ENCODE results near the gene PRRX1.

The PRRX1 gene

GRCh38 chr1:170670802-170671628, 7.1 kb downstream of the PRRX1 start:
- H3K36me3 Mint-ChIP-seq (ENCODE audit: low read depth), result no peaks in the 10 kb centered on the region
- peaks cover 10% of the 10 kb centered on the region for H3K4me1 Mint-ChIP-seq (ENCODE audit: low read depth)
- no peaks in the 10 kb centered on the region for H3K9me3 Mint-ChIP-seq
- peaks cover 73% of the 10 kb centered on the region for H3K27me3 Mint-ChIP-seq
- intact Hi-C loops (cut with micrococcal nuclease), result no loop called here
- no peak overlapping the region for H3K27ac Mint-ChIP-seq
- H3K4me3 Mint-ChIP-seq, result no peak overlapping the region

GRCh38 chr1:170671629-170671963, 7.7 kb downstream of the PRRX1 start:
- H3K27me3 Mint-ChIP-seq, result peaks cover 69% of the 10 kb centered on the region
- intact Hi-C loops (cut with micrococcal nuclease), result no loop called here
- H3K4me1 Mint-ChIP-seq (ENCODE audit: low read depth), result peaks cover 10% of the 10 kb centered on the region
- H3K9me3 Mint-ChIP-seq, result no peaks in the 10 kb centered on the region
- H3K27ac Mint-ChIP-seq, result no peak overlapping the region
- no peak overlapping the region for H3K4me3 Mint-ChIP-seq
- H3K36me3 Mint-ChIP-seq (ENCODE audit: low read depth), result no peaks in the 10 kb centered on the region

GRCh38 chr1:170672316-170672715, 8.4 kb downstream of the PRRX1 start:
- Mint-ChIP-seq H3K36me3 (ENCODE audit: low read depth) (no peaks in the 10 kb centered on the region), H3K9me3 (no peaks in the 10 kb centered on the region), H3K27me3 (peaks cover 64% of the 10 kb centered on the region), H3K4me1 (ENCODE audit: low read depth) (peaks cover 10% of the 10 kb centered on the region), H3K27ac (no peak overlapping the region), H3K4me3 (no peak overlapping the region)
- intact Hi-C loops (cut with micrococcal nuclease), result no loop called here

DNA sequence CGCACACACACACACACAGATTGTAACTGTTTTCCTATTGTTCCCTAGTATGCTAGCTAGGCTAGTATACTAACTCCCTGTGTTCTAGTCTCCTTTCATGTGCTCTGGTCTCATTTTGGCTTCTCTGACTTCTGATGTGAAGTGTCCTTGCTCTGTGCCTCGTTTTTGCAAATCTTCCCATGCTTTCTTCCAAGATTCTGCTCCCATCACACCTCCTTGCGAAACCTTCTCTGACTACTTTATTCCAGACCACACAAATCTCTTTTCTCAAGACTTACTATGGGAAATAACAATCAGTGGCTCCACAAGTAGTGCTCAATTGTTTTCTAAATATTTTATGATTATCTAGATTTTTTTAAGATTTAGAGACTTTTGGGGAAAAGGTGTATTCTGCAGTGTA, 10.3 kb downstream of the PRRX1 start:
- Mint-ChIP-seq H3K27me3 (peaks cover 45% of the 10 kb centered on the region), H3K4me1 (ENCODE audit: low read depth) (no peaks in the 10 kb centered on the region), H3K36me3 (ENCODE audit: low read depth) (no peaks in the 10 kb centered on the region), H3K27ac (no peak overlapping the region), H3K9me3 (no peaks in the 10 kb centered on the region), H3K4me3 (no peak overlapping the region)
- intact Hi-C loops (cut with micrococcal nuclease), result no loop called here

DNA sequence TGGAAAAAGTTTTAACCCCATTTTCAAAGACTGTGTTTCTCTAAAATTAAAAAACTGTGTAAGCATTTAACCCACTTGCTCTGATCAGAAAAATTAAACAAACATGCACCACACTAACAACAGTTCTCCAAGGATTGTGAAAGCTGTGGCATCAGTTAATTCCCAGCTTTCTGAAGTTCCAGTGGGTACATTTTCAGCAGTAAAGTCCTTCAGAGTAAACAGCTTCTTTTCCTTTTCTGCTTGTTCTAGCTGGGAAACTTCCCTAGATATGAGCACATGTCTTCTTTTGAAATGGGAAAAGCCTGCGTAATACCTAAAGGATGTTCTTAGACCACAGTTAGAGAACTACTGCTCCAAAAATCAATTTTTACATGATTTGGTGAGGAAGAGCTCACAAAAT, 11.1 kb downstream of the PRRX1 start:
- intact Hi-C loops (cut with micrococcal nuclease), result no loop called here
- no peak overlapping the region for H3K27ac Mint-ChIP-seq

GRCh38 chr1:170675865-170676264, 11.9 kb downstream of the PRRX1 start:
- Mint-ChIP-seq H3K27me3 (peaks cover 29% of the 10 kb centered on the region), H3K9me3 (no peaks in the 10 kb centered on the region), H3K36me3 (ENCODE audit: low read depth) (no peaks in the 10 kb centered on the region), H3K4me3 (no peak overlapping the region), H3K4me1 (ENCODE audit: low read depth) (no peaks in the 10 kb centered on the region), H3K27ac (no peak overlapping the region)
- intact Hi-C loops (cut with micrococcal nuclease), result no loop called here

More for the DNA sequence above, 11.1 kb downstream of the PRRX1 start:
- H3K36me3 Mint-ChIP-seq (ENCODE audit: low read depth), result no peaks in the 10 kb centered on the region
- no peaks in the 10 kb centered on the region for H3K4me1 Mint-ChIP-seq (ENCODE audit: low read depth)
- H3K9me3 Mint-ChIP-seq, result no peaks in the 10 kb centered on the region
- no peak overlapping the region for H3K4me3 Mint-ChIP-seq
- H3K27me3 Mint-ChIP-seq, result peaks cover 38% of the 10 kb centered on the region

DNA sequence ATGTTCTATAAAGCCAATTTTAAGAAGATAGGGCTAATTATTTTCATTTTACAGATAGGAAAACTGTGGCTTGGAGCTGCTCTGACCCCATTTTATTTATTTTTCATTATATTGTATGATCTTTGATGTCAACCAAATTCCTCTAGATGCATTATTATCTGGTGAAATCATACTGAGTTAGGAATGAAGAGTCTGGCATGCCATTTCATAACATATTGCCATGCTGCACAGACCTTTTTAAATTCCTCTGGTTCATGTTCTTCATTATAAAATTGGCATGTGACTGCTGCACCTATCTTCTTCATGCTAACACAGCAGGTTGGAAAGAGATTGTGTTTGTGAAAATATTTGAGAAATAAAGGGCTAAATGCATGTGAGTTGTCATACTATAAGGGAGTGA, 12.7 kb downstream of the PRRX1 start:
- no peaks in the 10 kb centered on the region for H3K36me3 Mint-ChIP-seq (ENCODE audit: low read depth)
- no peak overlapping the region for H3K4me3 Mint-ChIP-seq
- peaks cover 21% of the 10 kb centered on the region for H3K27me3 Mint-ChIP-seq
- no peaks in the 10 kb centered on the region for H3K4me1 Mint-ChIP-seq (ENCODE audit: low read depth)
- no peaks in the 10 kb centered on the region for H3K9me3 Mint-ChIP-seq
- no peak overlapping the region for H3K27ac Mint-ChIP-seq
- intact Hi-C loops (cut with micrococcal nuclease), result no loop called here

- no peaks in the 10 kb centered on the region for H3K4me1 Mint-ChIP-seq (ENCODE audit: low read depth)
- intact Hi-C loops (cut with micrococcal nuclease), result no loop called here
- H3K4me3 Mint-ChIP-seq, result no peak overlapping the region
Measured at GRCh38 chr1:170678027-170678600, 14.2 kb downstream of the PRRX1 start.

DNA sequence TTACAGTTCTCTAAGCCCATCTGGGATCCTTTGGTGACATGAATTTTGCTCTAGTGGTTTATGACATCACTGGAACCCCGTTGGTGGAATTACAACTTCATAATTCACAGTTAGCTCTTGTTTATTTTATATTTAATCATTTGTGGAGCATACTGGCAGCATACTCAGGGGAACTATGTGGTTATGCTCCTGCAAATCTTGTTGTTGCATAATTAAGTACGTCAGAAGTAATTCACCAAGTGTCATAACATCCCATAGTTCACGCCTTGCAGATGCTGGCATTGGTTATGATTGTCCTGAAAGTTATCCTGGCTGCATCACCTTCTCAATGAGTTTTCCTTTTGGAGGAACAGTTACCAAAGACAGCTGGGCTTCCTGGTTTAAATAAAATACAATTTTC, 16.5 kb downstream of the PRRX1 start:
- H3K9me3 Mint-ChIP-seq, result no peaks in the 10 kb centered on the region
- H3K4me1 Mint-ChIP-seq (ENCODE audit: low read depth), result no peaks in the 10 kb centered on the region

More at GRCh38 chr1:170678027-170678600, 14.2 kb downstream of the PRRX1 start:
- Mint-ChIP-seq H3K36me3 (ENCODE audit: low read depth) (no peaks in the 10 kb centered on the region), H3K27ac (no peak overlapping the region), H3K27me3 (peaks cover 18% of the 10 kb centered on the region), H3K9me3 (no peaks in the 10 kb centered on the region)

DNA sequence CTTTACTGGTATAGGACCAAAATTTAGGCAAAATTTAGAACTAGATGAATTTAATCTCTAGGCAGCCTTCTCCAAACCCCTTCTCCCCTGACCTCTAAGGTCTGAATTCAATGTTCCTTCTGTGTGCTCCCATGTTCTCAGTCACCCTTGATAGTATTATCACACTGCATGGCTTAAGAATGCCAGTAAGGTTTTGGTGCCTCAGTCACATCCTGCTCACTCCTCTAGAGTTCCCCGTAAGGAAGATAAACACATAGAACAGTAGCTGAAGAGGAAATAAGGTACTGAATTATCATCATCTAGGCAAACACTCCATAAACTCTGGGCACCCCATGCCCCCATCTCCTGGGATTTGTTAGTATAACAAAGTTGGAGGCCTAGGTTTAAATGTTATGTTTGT, 18.2 kb downstream of the PRRX1 start:
- H3K4me1 Mint-ChIP-seq (ENCODE audit: low read depth), result no peaks in the 10 kb centered on the region
- peaks cover 8% of the 10 kb centered on the region for H3K27me3 Mint-ChIP-seq
- no peak overlapping the region for H3K4me3 Mint-ChIP-seq
- H3K9me3 Mint-ChIP-seq, result no peaks in the 10 kb centered on the region
- H3K36me3 Mint-ChIP-seq (ENCODE audit: low read depth), result no peaks in the 10 kb centered on the region
- H3K27ac Mint-ChIP-seq, result no peak overlapping the region
- intact Hi-C loops (cut with micrococcal nuclease), result no loop called here

More for the DNA sequence above, 16.5 kb downstream of the PRRX1 start:
- Mint-ChIP-seq H3K27ac (no peak overlapping the region), H3K4me3 (no peak overlapping the region), H3K27me3 (peaks cover 11% of the 10 kb centered on the region), H3K36me3 (ENCODE audit: low read depth) (no peaks in the 10 kb centered on the region)
- intact Hi-C loops (cut with micrococcal nuclease), result no loop called here

GRCh38 chr1:170682809-170683208, 18.9 kb downstream of the PRRX1 start:
- no peaks in the 10 kb centered on the region for H3K36me3 Mint-ChIP-seq (ENCODE audit: low read depth)
- no peaks in the 10 kb centered on the region for H3K9me3 Mint-ChIP-seq
- no peak overlapping the region for H3K27ac Mint-ChIP-seq
- peaks cover 8% of the 10 kb centered on the region for H3K27me3 Mint-ChIP-seq
- H3K4me3 Mint-ChIP-seq, result no peak overlapping the region
- no peaks in the 10 kb centered on the region for H3K4me1 Mint-ChIP-seq (ENCODE audit: low read depth)
- intact Hi-C loops (cut with micrococcal nuclease), result no loop called here

DNA sequence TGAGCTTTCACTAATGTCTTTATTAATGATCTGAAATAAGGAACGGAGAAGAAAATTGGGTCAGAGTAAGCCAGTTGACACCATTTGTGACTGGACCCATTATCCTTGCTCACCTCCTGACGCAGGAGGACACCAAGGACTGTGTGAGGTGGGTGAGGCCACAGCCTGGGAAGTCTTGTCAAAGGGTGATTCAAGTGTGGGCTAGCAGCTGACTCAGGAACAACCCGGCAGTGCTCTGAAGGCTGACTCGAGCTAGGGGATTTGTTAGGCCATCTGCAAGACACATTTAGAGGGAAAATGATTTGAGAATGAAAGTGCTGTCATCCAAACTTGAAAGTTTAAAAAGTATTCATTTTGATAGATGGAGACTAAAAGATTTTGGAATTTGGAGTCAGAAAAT, 21.2 kb downstream of the PRRX1 start:
- no peaks in the 10 kb centered on the region for H3K36me3 Mint-ChIP-seq (ENCODE audit: low read depth)
- no peak overlapping the region for H3K27ac Mint-ChIP-seq
- intact Hi-C loops (cut with micrococcal nuclease), result loop anchor here (5.0 kb wide), 1 partner anchor 542 kb away; no protein-coding TSS in a partner anchor
- H3K9me3 Mint-ChIP-seq, result no peaks in the 10 kb centered on the region
- peaks cover 8% of the 10 kb centered on the region for H3K27me3 Mint-ChIP-seq
- H3K4me1 Mint-ChIP-seq (ENCODE audit: low read depth), result no peaks in the 10 kb centered on the region
- H3K4me3 Mint-ChIP-seq, result no peak overlapping the region

- intact Hi-C loops (cut with micrococcal nuclease), result loop anchor here (5.0 kb wide), 1 partner anchor 541 kb away; no protein-coding TSS in a partner anchor
- Mint-ChIP-seq H3K36me3 (ENCODE audit: low read depth) (no peaks in the 10 kb centered on the region), H3K27me3 (peaks cover 8% of the 10 kb centered on the region), H3K27ac (no peak overlapping the region), H3K4me3 (no peak overlapping the region), H3K9me3 (no peaks in the 10 kb centered on the region), H3K4me1 (ENCODE audit: low read depth) (no peaks in the 10 kb centered on the region)
Measured at GRCh38 chr1:170686291-170686690, 22.4 kb downstream of the PRRX1 start.

GRCh38 chr1:170687621-170688020, 23.7 kb downstream of the PRRX1 start:
- Mint-ChIP-seq H3K4me1 (ENCODE audit: low read depth) (no peaks in the 10 kb centered on the region), H3K27me3 (peaks cover 8% of the 10 kb centered on the region)

More at GRCh38 chr1:170687621-170688020, 23.7 kb downstream of the PRRX1 start:
- no peaks in the 10 kb centered on the region for H3K36me3 Mint-ChIP-seq (ENCODE audit: low read depth)
- intact Hi-C loops (cut with micrococcal nuclease), result loop anchor here (2.0 to 5.0 kb wide), 2 partner anchors 193 to 540 kb away; no protein-coding TSS in a partner anchor
- no peak overlapping the region for H3K27ac Mint-ChIP-seq
- no peak overlapping the region for H3K4me3 Mint-ChIP-seq
- H3K9me3 Mint-ChIP-seq, result no peaks in the 10 kb centered on the region
